Measurements from ENCODE around the gene CFAP54.

Gene CFAP54

DNA sequence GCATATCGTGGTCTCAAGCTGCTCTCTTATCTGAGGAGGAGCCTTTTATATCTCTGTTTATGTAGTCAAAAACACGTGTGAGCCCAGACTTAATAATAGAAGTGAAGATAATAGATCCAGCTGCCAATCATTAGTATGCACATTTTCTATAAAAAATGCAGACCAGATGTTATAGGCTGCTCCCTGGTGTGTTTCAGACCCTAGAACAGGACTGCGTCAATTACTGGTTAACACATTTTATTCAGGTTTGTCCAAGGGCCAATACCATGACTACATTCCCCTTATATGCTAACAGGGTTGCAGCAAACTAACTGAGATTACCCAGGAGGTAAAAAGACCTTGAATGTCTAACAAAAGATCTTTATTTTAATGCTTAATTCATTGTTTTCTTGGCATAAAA lies 319.2 kb downstream of the CFAP54 start (continued):
- TF ChIP-seq, protein P1, sequence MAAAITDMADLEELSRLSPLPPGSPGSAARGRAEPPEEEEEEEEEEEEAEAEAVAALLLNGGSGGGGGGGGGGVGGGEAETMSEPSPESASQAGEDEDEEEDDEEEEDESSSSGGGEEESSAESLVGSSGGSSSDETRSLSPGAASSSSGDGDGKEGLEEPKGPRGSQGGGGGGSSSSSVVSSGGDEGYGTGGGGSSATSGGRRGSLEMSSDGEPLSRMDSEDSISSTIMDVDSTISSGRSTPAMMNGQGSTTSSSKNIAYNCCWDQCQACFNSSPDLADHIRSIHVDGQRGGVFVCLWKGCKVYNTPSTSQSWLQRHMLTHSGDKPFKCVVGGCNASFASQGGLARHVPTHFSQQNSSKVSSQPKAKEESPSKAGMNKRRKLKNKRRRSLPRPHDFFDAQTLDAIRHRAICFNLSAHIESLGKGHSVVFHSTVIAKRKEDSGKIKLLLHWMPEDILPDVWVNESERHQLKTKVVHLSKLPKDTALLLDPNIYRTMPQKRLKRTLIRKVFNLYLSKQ (tag by site-specific recombination; IDR thresholded peaks at IDR 0.05; ENCODE audit: borderline replicate concordance) = no peak
- TF ChIP-seq ZBTB20 (tag by site-specific recombination; IDR thresholded peaks at IDR 0.05) = no peak
- TF ChIP-seq ZNF555 (tag by site-specific recombination; conservative IDR thresholded peaks at IDR 0.05) = no peak

DNA sequence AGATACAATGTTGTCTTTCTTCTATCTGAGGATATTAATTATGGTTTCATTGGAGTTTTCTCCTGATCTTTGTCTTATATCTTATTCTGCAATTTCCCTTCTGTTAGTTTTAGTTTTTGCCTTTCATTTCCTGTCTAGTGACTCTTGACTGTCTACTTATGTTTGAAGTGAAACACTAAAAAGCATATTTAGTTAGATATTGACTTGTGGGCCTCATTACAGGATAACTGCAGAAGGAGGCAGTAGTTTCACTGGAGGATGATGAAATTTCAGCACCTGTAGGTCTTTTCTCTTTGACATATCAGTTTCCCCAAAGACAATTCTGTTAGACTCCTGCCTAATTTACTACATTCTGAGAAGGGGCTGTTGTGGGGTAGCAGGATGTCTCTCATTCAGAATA lies 320.1 kb downstream of the CFAP54 start:
- CTCF ChIA-PET = no interaction called here
- Histone ChIP-seq H3K4me3 (ENCODE audit: low read depth, low read length) (no peak overlapping the region), H3K4me1 (ENCODE audit: control insufficient read depth, insufficient read depth, low read length) (no peaks in the 10 kb centered on the region), H3K27ac (ENCODE audit: extremely low read depth, low read depth, low read length) (no peak overlapping the region), H3K9me3 (ENCODE audit: control insufficient read depth, insufficient read depth, low read depth, low read length) (no peaks in the 10 kb centered on the region), H3K36me3 (ENCODE audit: control insufficient read depth in 2 of 2, insufficient read depth in 1 of 2, low read length in 2 of 2) (no peaks in the 10 kb centered on the region)
- TF ChIP-seq ZNF175 (tag by site-specific recombination; IDR thresholded peaks at IDR 0.05) (no peak), ZNF677 (tag by site-specific recombination; IDR thresholded peaks at IDR 0.05) (no peak), ZBTB7A (tag by site-specific recombination; IDR thresholded peaks at IDR 0.05; ENCODE audit: low read depth) (no peak), ZNF169 (tag by site-specific recombination; IDR thresholded peaks at IDR 0.05) (no peak), ZNF548 (tag by site-specific recombination; IDR thresholded peaks at IDR 0.05) (no peak), ZNF423 (tag by site-specific recombination; IDR thresholded peaks at IDR 0.05) (no peak), PRDM1 (tag by site-specific recombination; IDR thresholded peaks at IDR 0.05) (no peak), ZFP69B (tag by site-specific recombination; IDR thresholded peaks at IDR 0.05) (no peak), ZNF354C (tag by site-specific recombination; IDR thresholded peaks at IDR 0.05; ENCODE audit: borderline replicate concordance, low read depth) (no peak), ZNF335 (tag by site-specific recombination; conservative IDR thresholded peaks at IDR 0.05) (no peak), ZNF529 (tag by site-specific recombination; IDR thresholded peaks at IDR 0.05; ENCODE audit: insufficient replicate concordance) (no peak), ZNF626 (tag by site-specific recombination; IDR thresholded peaks at IDR 0.05) (no peak)
- TF ChIP-seq, protein P2, sequence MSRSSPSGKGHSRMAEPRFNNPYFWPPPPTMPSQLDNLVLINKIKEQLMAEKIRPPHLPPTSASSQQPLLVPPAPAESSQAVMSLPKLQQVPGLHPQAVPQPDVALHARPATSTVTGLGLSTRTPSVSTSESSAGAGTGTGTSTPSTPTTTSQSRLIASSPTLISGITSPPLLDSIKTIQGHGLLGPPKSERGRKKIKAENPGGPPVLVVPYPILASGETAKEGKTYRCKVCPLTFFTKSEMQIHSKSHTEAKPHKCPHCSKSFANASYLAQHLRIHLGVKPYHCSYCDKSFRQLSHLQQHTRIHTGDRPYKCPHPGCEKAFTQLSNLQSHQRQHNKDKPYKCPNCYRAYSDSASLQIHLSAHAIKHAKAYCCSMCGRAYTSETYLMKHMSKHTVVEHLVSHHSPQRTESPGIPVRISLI (tag by site-specific recombination; IDR thresholded peaks at IDR 0.05) = no peak
- TF ChIP-seq, protein P3, sequence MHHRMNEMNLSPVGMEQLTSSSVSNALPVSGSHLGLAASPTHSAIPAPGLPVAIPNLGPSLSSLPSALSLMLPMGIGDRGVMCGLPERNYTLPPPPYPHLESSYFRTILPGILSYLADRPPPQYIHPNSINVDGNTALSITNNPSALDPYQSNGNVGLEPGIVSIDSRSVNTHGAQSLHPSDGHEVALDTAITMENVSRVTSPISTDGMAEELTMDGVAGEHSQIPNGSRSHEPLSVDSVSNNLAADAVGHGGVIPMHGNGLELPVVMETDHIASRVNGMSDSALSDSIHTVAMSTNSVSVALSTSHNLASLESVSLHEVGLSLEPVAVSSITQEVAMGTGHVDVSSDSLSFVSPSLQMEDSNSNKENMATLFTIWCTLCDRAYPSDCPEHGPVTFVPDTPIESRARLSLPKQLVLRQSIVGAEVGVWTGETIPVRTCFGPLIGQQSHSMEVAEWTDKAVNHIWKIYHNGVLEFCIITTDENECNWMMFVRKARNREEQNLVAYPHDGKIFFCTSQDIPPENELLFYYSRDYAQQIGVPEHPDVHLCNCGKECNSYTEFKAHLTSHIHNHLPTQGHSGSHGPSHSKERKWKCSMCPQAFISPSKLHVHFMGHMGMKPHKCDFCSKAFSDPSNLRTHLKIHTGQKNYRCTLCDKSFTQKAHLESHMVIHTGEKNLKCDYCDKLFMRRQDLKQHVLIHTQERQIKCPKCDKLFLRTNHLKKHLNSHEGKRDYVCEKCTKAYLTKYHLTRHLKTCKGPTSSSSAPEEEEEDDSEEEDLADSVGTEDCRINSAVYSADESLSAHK (tag by site-specific recombination; IDR thresholded peaks at IDR 0.05) = no peak
- TF ChIP-seq, protein P4, sequence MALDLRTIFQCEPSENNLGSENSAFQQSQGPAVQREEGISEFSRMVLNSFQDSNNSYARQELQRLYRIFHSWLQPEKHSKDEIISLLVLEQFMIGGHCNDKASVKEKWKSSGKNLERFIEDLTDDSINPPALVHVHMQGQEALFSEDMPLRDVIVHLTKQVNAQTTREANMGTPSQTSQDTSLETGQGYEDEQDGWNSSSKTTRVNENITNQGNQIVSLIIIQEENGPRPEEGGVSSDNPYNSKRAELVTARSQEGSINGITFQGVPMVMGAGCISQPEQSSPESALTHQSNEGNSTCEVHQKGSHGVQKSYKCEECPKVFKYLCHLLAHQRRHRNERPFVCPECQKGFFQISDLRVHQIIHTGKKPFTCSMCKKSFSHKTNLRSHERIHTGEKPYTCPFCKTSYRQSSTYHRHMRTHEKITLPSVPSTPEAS (tag by site-specific recombination; IDR thresholded peaks at IDR 0.05) = no peak
- TF ChIP-seq, protein P5, sequence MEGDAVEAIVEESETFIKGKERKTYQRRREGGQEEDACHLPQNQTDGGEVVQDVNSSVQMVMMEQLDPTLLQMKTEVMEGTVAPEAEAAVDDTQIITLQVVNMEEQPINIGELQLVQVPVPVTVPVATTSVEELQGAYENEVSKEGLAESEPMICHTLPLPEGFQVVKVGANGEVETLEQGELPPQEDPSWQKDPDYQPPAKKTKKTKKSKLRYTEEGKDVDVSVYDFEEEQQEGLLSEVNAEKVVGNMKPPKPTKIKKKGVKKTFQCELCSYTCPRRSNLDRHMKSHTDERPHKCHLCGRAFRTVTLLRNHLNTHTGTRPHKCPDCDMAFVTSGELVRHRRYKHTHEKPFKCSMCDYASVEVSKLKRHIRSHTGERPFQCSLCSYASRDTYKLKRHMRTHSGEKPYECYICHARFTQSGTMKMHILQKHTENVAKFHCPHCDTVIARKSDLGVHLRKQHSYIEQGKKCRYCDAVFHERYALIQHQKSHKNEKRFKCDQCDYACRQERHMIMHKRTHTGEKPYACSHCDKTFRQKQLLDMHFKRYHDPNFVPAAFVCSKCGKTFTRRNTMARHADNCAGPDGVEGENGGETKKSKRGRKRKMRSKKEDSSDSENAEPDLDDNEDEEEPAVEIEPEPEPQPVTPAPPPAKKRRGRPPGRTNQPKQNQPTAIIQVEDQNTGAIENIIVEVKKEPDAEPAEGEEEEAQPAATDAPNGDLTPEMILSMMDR (tag by site-specific recombination; IDR thresholded peaks at IDR 0.05) = no peak
- TF ChIP-seq, protein P6, sequence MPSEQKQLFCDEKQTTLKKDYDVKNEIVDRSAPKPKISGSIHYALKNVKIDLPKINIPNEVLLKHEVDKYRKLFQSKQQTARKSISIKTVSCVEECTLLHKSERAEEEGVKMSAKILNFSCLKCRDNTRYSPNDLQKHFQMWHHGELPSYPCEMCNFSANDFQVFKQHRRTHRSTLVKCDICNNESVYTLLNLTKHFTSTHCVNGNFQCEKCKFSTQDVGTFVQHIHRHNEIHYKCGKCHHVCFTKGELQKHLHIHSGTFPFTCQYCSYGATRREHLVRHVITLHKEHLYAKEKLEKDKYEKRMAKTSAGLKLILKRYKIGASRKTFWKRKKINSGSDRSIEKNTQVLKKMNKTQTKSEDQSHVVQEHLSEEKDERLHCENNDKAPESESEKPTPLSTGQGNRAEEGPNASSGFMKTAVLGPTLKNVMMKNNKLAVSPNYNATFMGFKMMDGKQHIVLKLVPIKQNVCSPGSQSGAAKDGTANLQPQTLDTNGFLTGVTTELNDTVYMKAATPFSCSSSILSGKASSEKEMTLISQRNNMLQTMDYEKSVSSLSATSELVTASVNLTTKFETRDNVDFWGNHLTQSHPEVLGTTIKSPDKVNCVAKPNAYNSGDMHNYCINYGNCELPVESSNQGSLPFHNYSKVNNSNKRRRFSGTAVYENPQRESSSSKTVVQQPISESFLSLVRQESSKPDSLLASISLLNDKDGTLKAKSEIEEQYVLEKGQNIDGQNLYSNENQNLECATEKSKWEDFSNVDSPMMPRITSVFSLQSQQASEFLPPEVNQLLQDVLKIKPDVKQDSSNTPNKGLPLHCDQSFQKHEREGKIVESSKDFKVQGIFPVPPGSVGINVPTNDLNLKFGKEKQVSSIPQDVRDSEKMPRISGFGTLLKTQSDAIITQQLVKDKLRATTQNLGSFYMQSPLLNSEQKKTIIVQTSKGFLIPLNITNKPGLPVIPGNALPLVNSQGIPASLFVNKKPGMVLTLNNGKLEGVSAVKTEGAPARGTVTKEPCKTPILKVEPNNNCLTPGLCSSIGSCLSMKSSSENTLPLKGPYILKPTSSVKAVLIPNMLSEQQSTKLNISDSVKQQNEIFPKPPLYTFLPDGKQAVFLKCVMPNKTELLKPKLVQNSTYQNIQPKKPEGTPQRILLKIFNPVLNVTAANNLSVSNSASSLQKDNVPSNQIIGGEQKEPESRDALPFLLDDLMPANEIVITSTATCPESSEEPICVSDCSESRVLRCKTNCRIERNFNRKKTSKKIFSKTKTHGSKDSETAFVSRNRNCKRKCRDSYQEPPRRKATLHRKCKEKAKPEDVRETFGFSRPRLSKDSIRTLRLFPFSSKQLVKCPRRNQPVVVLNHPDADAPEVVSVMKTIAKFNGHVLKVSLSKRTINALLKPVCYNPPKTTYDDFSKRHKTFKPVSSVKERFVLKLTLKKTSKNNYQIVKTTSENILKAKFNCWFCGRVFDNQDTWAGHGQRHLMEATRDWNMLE (tag by site-specific recombination; conservative IDR thresholded peaks at IDR 0.05; ENCODE audit: low read depth) = no peak
- POLR2A ChIA-PET = no interaction called here
